Sigmoid colon (tissue), 7 donors: ENCODE measurements around the gene PRAMEF5. TPM values are rescaled to one million over a fixed set of nuclear protein-coding genes. Genes with fewer than 3 reads are reported as not detected.
"Not testable (repeated sequence)": the region's sequence is repeated elsewhere in the genome, so short reads cannot be mapped to it uniquely, and the experiment has no call there.

Experiments used
- DNase-seq: peaks from one replicate; pipeline ENCODE4 v3.0.0-alpha.2; 2019
- H3K27ac ChIP-seq, 4 donors: fragments of 200-600 bp; sonication (generic); one replicate each; pipeline ENCODE4 v1.5.1; 2016 to 2019; ENCODE audit warnings: mild to moderate bottlenecking in 1 of 4
- H3K27me3 ChIP-seq, 3 donors: fragments of 200-600 bp; sonication (generic); one replicate each; pipeline ENCODE4 v1.5.1; 2019; ENCODE audit warnings: mild to moderate bottlenecking in 1 of 3
- H3K36me3 ChIP-seq, 4 donors: fragments of 200-600 bp; sonication (generic); one replicate each; pipeline ENCODE4 v1.5.1; 2016 to 2019
- H3K4me1 ChIP-seq, 4 donors: fragments of 200-600 bp; sonication (generic); one replicate each; pipeline ENCODE4 v1.5.1; 2017 to 2019
- H3K4me3 ChIP-seq, 4 donors: fragments of 200-600 bp; sonication (generic); one replicate each; pipeline ENCODE4 v1.5.1; 2017 to 2019; ENCODE audit warnings: mild to moderate bottlenecking in 2 of 4, moderate library complexity in 1 of 4
- H3K9me3 ChIP-seq, 4 donors: fragments of 200-600 bp in 3 of 4; sonication (generic) in 3 of 4; one replicate each; pipeline versions ENCODE4 v1.5.1 to v1.6.1; 2013 to 2019
- EP300 ChIP-seq, 4 donors: sonication (generic); formaldehyde crosslinking; IDR thresholded peaks; one replicate each; pipeline ENCODE4 v1.6.1; 2017; ENCODE audit warnings: antibody characterized with exemption in 4 of 4
- POLR2A ChIP-seq, 2 donors: fragments of 450-650 bp; IDR thresholded peaks; one replicate each; pipeline ENCODE4 v1.6.1; 2016; ENCODE audit warnings: antibody characterized with exemption in 2 of 2, mild to moderate bottlenecking in 2 of 2, moderate library complexity in 2 of 2
- POLR2AphosphoS5 ChIP-seq, 4 donors: sonication (generic); formaldehyde crosslinking; IDR thresholded peaks; one replicate each; pipeline ENCODE4 v1.6.1; 2017; ENCODE audit warnings: antibody characterized with exemption in 4 of 4
- WGBS, 2 donors: extraction: QIAGEN DNeasy Blood & Tissue Kit; methylation state at CpG; one replicate each; pipeline ENCODE4 v1.1.7; 2013; 5-methylcytosine and 5-hydroxymethylcytosine counted together
- intact Hi-C: fragments of 100-400 bp; cut with DNase I; formaldehyde crosslinking; loops from one replicate; pipeline ENCODE4 v1.15.1; 2023
- polyA plus RNA-seq, 3 donors: library from polyadenylated mRNA; stranded (reverse); fragments of 200-250 nt; gene quantifications; one replicate each; pipeline ENCODE4 v1.2.3, GENCODE V29; 2013
- total RNA-seq, 4 donors: library from RNA; depleted of rRNA; stranded (reverse); fragments of >200 nt; gene quantifications; one replicate each; pipeline ENCODE4 v1.1.0, GENCODE V29; 2016
- TF ChIP-seq, protein P1 (sequence below), 4 experiments: fragments of 450-650 bp in 3 of 4; fragments of 200-600 bp in 1 of 4; IDR thresholded peaks; one replicate each; pipeline ENCODE4 v1.5.1; 2016 to 2019; ENCODE audit warnings: antibody characterized with exemption in 4 of 4, mild to moderate bottlenecking in 3 of 4, moderate library complexity in 2 of 4
- donor health status: healthy with polysubstance abuse.
- donor health status: Bipolar disorder and iron deficiency.
- donor health status: healthy.

The PRAMEF5 gene
- total and polyA plus RNA-seq, 7 donors = not detected

DNA sequence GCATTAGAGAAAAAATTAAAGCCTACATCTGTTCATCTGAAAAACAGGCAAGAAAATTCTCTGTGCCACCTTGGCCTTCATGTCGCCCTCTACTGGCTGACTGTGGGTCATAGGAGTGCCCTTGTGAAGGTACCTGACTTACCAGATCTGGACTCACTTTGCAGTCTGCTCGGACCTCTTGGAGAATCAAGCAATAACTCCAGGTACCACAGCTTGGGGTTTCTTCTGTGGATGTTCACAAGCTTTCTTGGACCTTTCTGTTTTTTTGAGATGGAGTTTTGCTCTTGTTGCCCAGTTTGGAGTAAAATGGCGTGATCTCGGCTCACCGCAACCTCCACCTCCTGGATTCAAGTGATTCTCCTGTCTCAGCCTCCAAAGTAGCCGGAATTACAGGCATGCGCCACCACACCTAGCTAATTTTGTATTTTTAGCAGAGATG, 25.6 kb upstream of the PRAMEF5 start:
- intact Hi-C loops = no loop called here
- Histone ChIP-seq H3K4me3 (no peak overlapping the region), H3K27me3 (no peaks in the 10 kb centered on the region), H3K27ac (no peak overlapping the region), H3K9me3 (no peaks in the 10 kb centered on the region), H3K4me1 (no peaks in the 10 kb centered on the region), H3K36me3 (no peaks in the 10 kb centered on the region)
- TF ChIP-seq POLR2A (IDR thresholded peaks at IDR 0.05) (no peak), POLR2AphosphoS5 (IDR thresholded peaks at IDR 0.05) (no peak), EP300 (IDR thresholded peaks at IDR 0.05) (no peak)
- TF ChIP-seq, protein P1, sequence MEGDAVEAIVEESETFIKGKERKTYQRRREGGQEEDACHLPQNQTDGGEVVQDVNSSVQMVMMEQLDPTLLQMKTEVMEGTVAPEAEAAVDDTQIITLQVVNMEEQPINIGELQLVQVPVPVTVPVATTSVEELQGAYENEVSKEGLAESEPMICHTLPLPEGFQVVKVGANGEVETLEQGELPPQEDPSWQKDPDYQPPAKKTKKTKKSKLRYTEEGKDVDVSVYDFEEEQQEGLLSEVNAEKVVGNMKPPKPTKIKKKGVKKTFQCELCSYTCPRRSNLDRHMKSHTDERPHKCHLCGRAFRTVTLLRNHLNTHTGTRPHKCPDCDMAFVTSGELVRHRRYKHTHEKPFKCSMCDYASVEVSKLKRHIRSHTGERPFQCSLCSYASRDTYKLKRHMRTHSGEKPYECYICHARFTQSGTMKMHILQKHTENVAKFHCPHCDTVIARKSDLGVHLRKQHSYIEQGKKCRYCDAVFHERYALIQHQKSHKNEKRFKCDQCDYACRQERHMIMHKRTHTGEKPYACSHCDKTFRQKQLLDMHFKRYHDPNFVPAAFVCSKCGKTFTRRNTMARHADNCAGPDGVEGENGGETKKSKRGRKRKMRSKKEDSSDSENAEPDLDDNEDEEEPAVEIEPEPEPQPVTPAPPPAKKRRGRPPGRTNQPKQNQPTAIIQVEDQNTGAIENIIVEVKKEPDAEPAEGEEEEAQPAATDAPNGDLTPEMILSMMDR (IDR thresholded peaks at IDR 0.05) = no peak
- 72 to 77% methylated on average over 7 of the region's 7 CpGs for WGBS, 2 donors
- no peak for DNase-seq

DNA sequence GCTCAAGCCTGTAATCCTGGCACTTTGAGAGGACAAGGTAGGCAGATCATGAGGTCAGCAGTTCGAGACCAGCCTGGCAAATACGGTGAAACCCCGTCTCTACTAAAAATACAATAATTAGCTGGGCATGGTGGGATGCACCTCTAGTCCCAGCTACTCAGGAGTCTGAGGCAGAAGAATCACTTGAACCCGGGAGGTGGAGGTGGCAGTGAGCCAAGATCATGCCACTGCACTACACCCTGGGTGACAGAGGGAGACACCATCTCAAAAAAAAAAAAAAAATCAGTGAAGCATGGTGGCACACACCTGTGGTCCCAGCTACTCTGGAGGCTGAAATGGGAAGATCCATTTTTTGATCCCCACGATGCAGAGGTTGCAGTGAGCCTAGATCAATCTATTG, 23.9 kb upstream of the PRAMEF5 start:
- H3K27ac ChIP-seq, H3K4me1 ChIP-seq, H3K36me3 ChIP-seq, H3K4me3 ChIP-seq, H3K27me3 ChIP-seq, DNase-seq, intact Hi-C loops, H3K9me3 ChIP-seq: not testable (repeated sequence)
- WGBS, 2 donors = 76 to 84% methylated on average over 5 of the region's 5 CpGs

DNA sequence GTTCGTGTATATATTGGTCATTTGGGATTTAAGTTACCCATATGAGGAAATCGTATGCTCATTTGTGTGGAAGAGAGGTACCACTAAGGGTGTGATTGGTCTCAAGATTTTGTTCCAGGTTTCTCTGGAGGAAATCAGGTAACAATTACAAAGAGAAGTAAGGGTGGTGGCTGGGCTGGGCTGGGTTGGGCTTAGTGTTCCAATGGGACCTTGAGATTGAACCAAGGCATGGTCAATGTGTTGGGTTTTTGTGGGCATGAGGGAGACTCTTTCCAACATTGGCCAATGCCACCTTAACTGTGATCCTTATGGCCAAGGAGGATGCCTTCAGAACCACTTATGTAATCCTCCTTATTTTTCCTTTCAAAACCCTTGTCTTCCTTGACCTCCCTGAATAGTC, 23.4 kb upstream of the PRAMEF5 start:
- H3K4me3 ChIP-seq, intact Hi-C loops, H3K9me3 ChIP-seq, H3K27ac ChIP-seq, DNase-seq, H3K36me3 ChIP-seq, H3K27me3 ChIP-seq, H3K4me1 ChIP-seq: not testable (repeated sequence)
- 82 to 83% methylated on average over 2 of the region's 2 CpGs for WGBS, 2 donors

DNA sequence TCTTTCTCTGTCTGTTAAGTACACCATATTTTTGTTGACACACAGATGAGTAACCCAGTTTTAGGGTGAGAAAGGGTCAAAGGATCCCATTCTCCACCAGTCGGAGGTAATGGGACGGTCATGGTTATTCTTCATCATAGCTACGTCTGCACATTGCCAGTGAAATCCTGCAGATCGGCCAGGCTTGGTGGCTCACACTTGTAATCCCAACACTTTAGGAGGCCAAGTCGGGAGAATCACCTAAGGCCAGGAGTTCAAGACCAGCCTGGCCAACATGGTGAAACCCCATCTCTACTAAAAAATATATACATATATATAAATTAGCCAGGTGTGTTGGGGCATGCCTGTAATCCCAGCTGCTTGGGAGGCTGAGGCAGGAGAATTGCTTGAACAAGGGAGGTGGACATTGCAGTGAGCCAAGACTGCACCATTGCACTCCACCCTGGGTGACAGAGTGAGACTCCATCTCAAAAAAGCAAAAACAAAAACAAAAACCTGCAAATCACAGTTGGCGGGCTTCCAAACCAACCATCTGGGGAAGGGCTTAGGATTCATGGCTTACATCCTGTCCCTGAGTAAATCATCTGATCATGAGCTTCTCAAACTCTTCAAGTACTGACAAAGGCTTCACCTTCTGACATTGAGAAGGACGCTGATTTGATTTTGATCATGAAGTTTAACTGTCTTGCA, 22.8 kb upstream of the PRAMEF5 start:
- H3K4me1 ChIP-seq, H3K27ac ChIP-seq, H3K4me3 ChIP-seq, intact Hi-C loops, DNase-seq, H3K9me3 ChIP-seq, H3K36me3 ChIP-seq, H3K27me3 ChIP-seq: not testable (repeated sequence)
- 76 to 82% methylated on average over 7 of the region's 7 CpGs for WGBS, 2 donors

DNA sequence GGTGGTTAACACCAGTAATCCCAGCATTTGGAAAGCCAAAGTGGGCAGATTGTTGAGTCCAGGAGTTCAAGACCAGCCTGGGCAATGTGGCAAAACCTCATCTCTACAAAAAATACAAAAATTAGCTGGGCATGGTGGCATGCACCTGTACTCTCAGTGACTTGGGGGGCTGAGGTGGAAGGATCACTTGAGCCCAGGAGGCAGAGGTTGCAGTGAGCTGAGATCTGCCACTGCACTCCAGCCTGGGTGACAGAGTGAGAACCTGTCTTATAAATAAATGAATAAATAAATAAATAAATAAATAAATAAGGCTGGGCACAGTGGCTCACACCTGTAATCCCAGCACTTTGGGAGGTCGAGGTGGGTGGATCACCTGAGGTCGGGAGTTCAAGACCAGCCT, 21.9 kb upstream of the PRAMEF5 start:
- H3K4me1 ChIP-seq, H3K9me3 ChIP-seq, H3K27me3 ChIP-seq, H3K36me3 ChIP-seq, H3K4me3 ChIP-seq, intact Hi-C loops, DNase-seq, H3K27ac ChIP-seq: not testable (repeated sequence)
- 70 to 71% methylated on average over 2 of the region's 2 CpGs for WGBS, 2 donors

DNA sequence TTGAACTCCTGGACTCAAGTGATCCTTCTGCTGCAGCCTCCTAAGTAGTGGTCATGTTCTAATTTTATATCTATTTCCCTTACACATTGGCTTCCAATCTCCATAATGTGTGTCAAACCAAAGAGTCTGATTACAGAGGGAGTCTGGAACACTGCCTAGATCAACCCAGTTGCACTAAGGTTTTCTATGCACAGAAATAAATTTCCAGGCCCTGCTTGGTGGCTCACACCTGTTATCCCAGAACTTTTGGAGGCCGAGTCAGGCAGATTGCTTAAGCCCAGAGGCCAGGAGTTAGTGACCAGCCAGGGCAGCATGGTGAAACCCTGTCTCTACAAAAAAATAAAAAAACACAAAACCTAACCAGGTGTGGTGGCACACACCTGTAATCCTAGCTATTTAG, 19.9 kb upstream of the PRAMEF5 start:
- H3K27ac ChIP-seq, intact Hi-C loops, H3K36me3 ChIP-seq, H3K4me1 ChIP-seq, H3K27me3 ChIP-seq, DNase-seq, H3K4me3 ChIP-seq, H3K9me3 ChIP-seq: not testable (repeated sequence)
- WGBS, 2 donors = 66 to 78% methylated on average over 1 of the region's 1 CpG

DNA sequence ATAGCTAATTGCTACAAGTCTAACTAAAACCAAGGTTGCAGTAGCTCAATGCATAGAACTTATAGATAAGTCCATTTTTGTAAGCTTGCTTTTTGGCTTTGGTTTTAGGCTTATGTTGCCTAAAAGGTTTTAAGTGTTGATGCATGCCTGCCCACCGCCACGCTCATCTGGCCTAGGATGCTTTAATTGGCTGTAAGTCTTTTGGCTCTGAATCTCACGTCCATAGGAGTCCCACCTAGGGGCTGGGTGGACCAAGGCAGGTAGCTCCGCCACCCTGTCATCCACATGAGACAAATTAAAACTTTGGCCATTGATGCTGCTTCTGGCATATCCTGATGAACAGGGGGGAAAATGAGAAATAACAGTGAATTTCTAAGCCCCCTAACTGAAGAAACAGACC, 16.4 kb upstream of the PRAMEF5 start:
- DNase-seq, H3K9me3 ChIP-seq, H3K27ac ChIP-seq, H3K27me3 ChIP-seq, H3K4me1 ChIP-seq, H3K36me3 ChIP-seq, intact Hi-C loops, H3K4me3 ChIP-seq: not testable (repeated sequence)
- 78 to 80% methylated on average over 4 of the region's 4 CpGs for WGBS, 2 donors

DNA sequence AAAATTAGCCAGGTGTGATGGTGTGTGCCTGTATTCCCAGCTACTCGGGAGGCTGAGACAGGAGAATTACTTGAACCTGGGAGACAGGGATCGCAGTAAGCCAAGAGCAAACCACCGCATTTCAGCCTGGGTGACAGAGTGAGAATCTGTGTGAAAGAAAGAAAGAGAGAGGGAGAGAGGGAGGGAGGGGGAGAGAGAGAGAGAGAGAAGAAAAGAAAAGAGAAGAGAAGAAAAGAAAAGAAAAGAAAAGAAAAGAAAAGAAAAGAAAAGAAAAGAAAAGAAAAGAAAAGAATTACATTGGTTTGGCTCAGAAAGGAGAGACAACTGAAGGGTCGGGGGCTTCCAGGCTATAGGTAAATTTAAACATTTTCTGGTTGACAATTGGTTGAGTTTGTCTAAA, 14.4 kb upstream of the PRAMEF5 start:
- H3K9me3 ChIP-seq, H3K4me3 ChIP-seq, H3K4me1 ChIP-seq, intact Hi-C loops, H3K27me3 ChIP-seq, H3K36me3 ChIP-seq, DNase-seq, H3K27ac ChIP-seq: not testable (repeated sequence)
- WGBS, 2 donors = 86 to 89% methylated on average over 4 of the region's 4 CpGs

DNA sequence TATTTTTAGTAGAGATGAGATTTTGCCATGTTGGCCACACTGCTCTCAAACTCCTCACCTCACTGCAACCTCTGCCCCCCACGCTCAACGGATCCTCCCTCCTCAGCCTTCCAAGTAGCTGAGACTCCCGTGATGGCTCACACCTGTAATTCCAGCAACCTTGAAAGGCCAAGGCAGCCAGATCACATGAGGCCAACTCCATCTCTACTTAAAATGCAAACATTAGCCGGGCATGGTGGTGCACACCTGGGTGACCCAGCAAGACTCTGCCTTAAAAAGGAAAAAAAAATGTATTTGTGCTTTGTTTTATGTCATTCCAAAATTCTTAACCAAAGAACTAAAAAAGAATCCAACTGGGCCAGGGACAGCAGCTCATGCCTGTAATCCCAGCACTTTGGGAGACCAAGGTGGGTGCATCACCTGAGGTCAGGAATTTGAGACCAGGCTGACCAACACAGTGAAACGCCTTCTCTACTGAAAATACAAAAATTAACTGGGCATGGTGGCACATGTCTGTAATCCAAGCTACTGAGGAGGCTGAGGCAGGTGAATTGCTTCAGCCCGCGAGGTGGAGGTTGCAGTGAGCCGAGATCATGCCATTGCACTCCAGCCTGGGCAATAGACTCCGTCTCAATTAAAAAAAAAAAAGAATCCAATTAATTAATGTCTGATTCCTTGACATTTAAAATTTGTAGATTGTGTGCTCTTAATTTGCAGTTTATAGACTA, 10.3 kb upstream of the PRAMEF5 start:
- DNase-seq, H3K4me1 ChIP-seq, H3K36me3 ChIP-seq, H3K9me3 ChIP-seq, H3K4me3 ChIP-seq, intact Hi-C loops, H3K27ac ChIP-seq, H3K27me3 ChIP-seq: not testable (repeated sequence)
- 84 to 88% methylated on average over 9 of the region's 9 CpGs for whole genome bisulfite sequencing, 2 donors

DNA sequence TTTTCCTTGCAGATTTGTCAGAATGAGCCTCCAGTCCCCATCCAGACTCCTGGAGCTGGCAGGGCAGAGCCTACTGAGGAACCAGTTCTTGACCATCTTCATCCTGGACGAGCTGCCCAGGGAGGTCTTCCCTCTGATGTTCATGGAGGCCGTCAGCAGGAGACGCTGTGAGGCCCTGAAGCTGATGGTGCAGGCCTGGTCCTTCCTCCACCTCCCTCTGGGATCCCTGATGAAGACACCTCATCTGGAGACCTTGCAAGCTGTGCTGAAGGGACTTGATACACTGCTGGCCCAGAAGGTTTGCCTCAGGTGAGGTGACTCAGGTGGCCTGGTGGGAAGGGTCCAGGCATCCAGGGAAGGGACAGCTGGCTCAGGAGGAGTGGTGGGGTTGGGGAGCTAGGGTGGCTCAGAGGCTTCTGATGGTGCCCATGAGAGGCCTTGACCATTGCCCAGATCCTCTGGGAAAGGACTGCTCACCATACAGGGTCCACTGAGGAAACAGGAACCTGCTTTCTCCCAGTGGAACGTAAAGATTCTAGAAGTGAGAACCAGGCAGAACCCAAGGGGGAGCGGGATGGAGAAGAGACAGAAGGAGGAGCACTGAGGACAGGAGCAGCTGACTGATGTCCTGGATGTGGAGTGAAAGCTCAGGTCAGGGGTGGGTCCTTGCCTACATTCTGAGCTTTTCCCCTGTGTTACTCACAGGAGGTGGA, 8.0 kb upstream of the PRAMEF5 start:
- H3K4me1 ChIP-seq, H3K4me3 ChIP-seq, H3K9me3 ChIP-seq, DNase-seq, intact Hi-C loops, H3K27me3 ChIP-seq, H3K27ac ChIP-seq, H3K36me3 ChIP-seq: not testable (repeated sequence)
- 71 to 82% methylated on average over 5 of the region's 5 CpGs for WGBS, 2 donors

DNA sequence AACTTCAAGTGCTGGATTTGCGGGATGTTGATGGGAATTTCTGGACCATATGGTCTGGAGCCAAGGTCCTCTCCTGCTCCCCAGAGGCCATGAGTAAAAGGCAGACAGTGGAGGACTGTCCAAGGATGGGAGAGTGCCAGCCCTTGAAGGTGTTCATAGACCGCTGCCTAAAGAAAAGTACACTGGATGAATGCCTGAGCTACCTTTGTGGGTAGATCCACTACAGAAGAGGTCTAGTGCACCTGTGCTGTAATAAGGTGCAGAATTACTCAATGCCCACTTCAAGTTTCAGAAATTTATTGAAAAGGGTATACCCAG, 7.5 kb upstream of the PRAMEF5 start:
- H3K27me3 ChIP-seq, H3K4me1 ChIP-seq, H3K27ac ChIP-seq, intact Hi-C loops, H3K4me3 ChIP-seq, DNase-seq, H3K36me3 ChIP-seq, H3K9me3 ChIP-seq: not testable (repeated sequence)
- WGBS, 2 donors = 78 to 81% methylated on average over 2 of the region's 2 CpGs
